Testis (tissue), 2 donors: Measurements from ENCODE around the gene NELL1.

Experiments
- POLR2A ChIP-seq: fragments of 450-650 bp; IDR thresholded peaks from one replicate; pipeline ENCODE4 v1.6.1; 2017; ENCODE audit warnings: antibody characterized with exemption, mild to moderate bottlenecking, moderate library complexity
- TF ChIP-seq, protein P1 (sequence below), 3 experiments: fragments of 450-650 bp in 2 of 3; fragments of 200-600 bp in 1 of 3; sonication (generic) in 1 of 3; IDR thresholded peaks; one replicate each; pipeline ENCODE4 v1.5.1; 2016 to 2019; ENCODE audit warnings: antibody characterized with exemption in 3 of 3, mild to moderate bottlenecking in 2 of 3, moderate library complexity in 1 of 3

DNA sequence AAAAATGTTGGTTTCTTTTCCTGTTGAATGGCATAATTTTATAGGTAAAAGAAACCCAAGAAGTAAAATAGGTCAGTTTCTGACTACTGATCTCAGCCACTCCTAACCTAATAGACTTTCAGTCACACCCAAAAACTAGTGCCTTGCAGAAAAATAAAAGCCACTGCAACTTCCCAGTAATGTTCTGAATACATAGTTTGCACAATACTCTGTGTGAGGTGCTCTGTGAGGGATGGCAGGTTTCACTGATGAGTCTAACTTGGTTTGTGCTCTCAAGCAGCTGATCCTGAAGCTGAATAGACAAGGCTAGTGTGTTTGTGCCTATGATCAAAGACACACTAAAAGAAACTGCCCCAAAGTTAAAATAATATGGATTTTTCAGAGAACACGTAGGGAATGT, 758.3 kb downstream of the NELL1 start:
- TF ChIP-seq, protein P1, sequence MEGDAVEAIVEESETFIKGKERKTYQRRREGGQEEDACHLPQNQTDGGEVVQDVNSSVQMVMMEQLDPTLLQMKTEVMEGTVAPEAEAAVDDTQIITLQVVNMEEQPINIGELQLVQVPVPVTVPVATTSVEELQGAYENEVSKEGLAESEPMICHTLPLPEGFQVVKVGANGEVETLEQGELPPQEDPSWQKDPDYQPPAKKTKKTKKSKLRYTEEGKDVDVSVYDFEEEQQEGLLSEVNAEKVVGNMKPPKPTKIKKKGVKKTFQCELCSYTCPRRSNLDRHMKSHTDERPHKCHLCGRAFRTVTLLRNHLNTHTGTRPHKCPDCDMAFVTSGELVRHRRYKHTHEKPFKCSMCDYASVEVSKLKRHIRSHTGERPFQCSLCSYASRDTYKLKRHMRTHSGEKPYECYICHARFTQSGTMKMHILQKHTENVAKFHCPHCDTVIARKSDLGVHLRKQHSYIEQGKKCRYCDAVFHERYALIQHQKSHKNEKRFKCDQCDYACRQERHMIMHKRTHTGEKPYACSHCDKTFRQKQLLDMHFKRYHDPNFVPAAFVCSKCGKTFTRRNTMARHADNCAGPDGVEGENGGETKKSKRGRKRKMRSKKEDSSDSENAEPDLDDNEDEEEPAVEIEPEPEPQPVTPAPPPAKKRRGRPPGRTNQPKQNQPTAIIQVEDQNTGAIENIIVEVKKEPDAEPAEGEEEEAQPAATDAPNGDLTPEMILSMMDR (IDR thresholded peaks at IDR 0.05) = no peak
- TF ChIP-seq POLR2A = no peak
